Iris pigment epithelial cell (primary cell): Measurements from ENCODE around the gene PNPLA6.

ENCODE experiments used
- DNase-seq: peaks from one replicate; pipeline ENCODE4 v3.0.0-alpha.2; 2011; ENCODE audit warnings: low read depth

Gene PNPLA6

GRCh38 chr19:7515645-7516151 is 19.8 kb upstream of the PNPLA6 start, which contains the start of gene ZNF358:
Gene ZNF358, plus strand, starts transcription at chr19:7516103. Its CDS starts 3,140 bp downstream, at chr19:7519243.
- DNase-seq, result peak; percentile 44

GRCh38 chr19:7516333-7516732 is 19.2 kb upstream of the PNPLA6 start:
- no peak for DNase-seq

GRCh38 chr19:7516878-7517277 is 18.6 kb upstream of the PNPLA6 start:
- DNase-seq, result no peak

- DNase-seq, result no peak
Observed at GRCh38 chr19:7519361-7520130, 16.0 kb upstream of the PNPLA6 start.

- DNase-seq, result no peak
Observed at GRCh38 chr19:7520131-7521051, 15.1 kb upstream of the PNPLA6 start.

- DNase-seq, result no peak
Observed at GRCh38 chr19:7521551-7522071, 13.9 kb upstream of the PNPLA6 start.

- DNase-seq, result peak; percentile 95
Observed at GRCh38 chr19:7522072-7522922, 13.2 kb upstream of the PNPLA6 start, which contains the start of gene MCOLN1. Gene MCOLN1, plus strand, starts transcription at chr19:7522624. Its CDS starts 127 bp downstream, at chr19:7522751.

GRCh38 chr19:7522923-7523667 is 12.4 kb upstream of the PNPLA6 start:
- no peak for DNase-seq

- DNase-seq, result no peak
Observed at GRCh38 chr19:7524523-7524922, 11.0 kb upstream of the PNPLA6 start.

- DNase-seq, result no peak
Observed at GRCh38 chr19:7524992-7525739, 10.4 kb upstream of the PNPLA6 start.

GRCh38 chr19:7526059-7526929 is 9.2 kb upstream of the PNPLA6 start:
- no peak for DNase-seq

GRCh38 chr19:7527516-7528191 is 7.9 kb upstream of the PNPLA6 start:
- no peak for DNase-seq

GRCh38 chr19:7528192-7528519 is 7.4 kb upstream of the PNPLA6 start:
- no peak for DNase-seq

GRCh38 chr19:7528522-7529245 is 6.8 kb upstream of the PNPLA6 start:
- no peak for DNase-seq

- no peak for DNase-seq
Observed at GRCh38 chr19:7529246-7529600, 6.3 kb upstream of the PNPLA6 start.

- no peak for DNase-seq
Observed at GRCh38 chr19:7529610-7530490, 5.7 kb upstream of the PNPLA6 start.
